Spleen (tissue), 7 donors: ENCODE results near the gene BACH2.

Experiments used
- POLR2A ChIP-seq, 3 donors: fragments of 450-650 bp; IDR thresholded peaks; one replicate each; pipeline ENCODE4 v1.5.1; 2017; ENCODE audit warnings: antibody characterized with exemption in 3 of 3, mild to moderate bottlenecking in 1 of 3
- TF ChIP-seq, protein P1 (sequence below), 11 experiments: fragments of 200-600 bp in 7 of 11; fragments of 450-650 bp in 4 of 11; sonication (generic) in 4 of 11; IDR thresholded peaks in 8 of 11; conservative IDR thresholded peaks in 3 of 11; 1 replicate in 7 of 11; 2 replicates in 4 of 11; pipeline versions ENCODE4 v1.4.0 to v1.8.0; 2016 to 2021; ENCODE audit warnings: antibody characterized with exemption in 11 of 11, inconsistent platforms in 4 of 11, mild to moderate bottlenecking in 1 of 11
- donor health status: DM: no; HTN: no; CAD: no; lungs with moderate emphysema.
- donor health status: DM: no; HTN: no; CAD: no.
- donor health status: DM: no; HTN: no; CAD: no.

DNA sequence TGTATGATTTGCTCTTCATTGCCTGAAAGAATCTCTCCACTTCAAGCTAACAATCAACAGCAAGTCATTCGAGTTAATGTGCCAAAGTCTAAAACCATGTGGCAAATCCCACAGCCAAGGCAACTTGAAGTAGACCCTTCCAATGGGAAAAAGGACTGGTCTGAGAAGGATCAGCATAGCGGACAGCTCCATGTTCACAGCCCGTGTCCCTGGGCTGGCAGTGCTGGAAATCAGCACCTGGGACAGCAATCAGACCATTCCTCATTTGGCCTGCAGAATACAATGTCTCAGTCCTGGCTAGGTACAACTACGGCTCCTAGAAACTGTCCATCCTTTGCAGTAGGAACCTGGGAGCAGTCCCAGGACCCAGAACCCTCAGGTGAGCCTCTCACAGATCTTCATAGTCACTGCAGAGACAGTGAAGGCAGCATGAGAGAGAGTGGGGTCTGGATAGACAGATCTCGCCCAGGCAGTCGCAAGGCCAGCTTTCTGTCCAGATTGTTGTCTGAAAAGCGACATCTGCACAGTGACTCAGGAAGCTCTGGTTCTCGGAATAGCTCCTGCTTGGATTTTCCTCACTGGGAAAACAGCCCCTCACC lies 401.3 kb downstream of the BACH2 start:
- TF ChIP-seq, protein P1, sequence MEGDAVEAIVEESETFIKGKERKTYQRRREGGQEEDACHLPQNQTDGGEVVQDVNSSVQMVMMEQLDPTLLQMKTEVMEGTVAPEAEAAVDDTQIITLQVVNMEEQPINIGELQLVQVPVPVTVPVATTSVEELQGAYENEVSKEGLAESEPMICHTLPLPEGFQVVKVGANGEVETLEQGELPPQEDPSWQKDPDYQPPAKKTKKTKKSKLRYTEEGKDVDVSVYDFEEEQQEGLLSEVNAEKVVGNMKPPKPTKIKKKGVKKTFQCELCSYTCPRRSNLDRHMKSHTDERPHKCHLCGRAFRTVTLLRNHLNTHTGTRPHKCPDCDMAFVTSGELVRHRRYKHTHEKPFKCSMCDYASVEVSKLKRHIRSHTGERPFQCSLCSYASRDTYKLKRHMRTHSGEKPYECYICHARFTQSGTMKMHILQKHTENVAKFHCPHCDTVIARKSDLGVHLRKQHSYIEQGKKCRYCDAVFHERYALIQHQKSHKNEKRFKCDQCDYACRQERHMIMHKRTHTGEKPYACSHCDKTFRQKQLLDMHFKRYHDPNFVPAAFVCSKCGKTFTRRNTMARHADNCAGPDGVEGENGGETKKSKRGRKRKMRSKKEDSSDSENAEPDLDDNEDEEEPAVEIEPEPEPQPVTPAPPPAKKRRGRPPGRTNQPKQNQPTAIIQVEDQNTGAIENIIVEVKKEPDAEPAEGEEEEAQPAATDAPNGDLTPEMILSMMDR (IDR thresholded peaks at IDR 0.05 in 8 of 11, conservative IDR thresholded peaks at IDR 0.05 in 3 of 11), result no peak
- no peak for TF ChIP-seq POLR2A (IDR thresholded peaks at IDR 0.05)
